Activated CD4-positive, alpha-beta T cell treated with anti-CD3 and anti-CD28 coated beads for 1 hour (primary cell): Measurements from ENCODE around the gene DDX41.
"Not testable (repeated sequence)": the region's sequence is repeated elsewhere in the genome, so short reads cannot be mapped to it uniquely, and the experiment has no call there.

Experiments
- DNase-seq: peaks from one replicate; pipeline ENCODE4 v3.0.0-alpha.2; 2020

Gene DDX41

GRCh38 chr5:177516601-177517568 is at the start of gene DDX41:
Gene DDX41 (minus strand): TSS chr5:177516961. CDS start chr5:177516945, 16 bp downstream.
- peak; percentile 93 for DNase-seq

- DNase-seq = no peak
Observed at GRCh38 chr5:177565046-177565445, 48.3 kb upstream of the DDX41 start.

- DNase-seq = not testable (repeated sequence)
Observed at GRCh38 chr5:177559446-177559941, 42.7 kb upstream of the DDX41 start.

- no peak for DNase-seq
Observed at GRCh38 chr5:177557796-177558195, 41.0 kb upstream of the DDX41 start.

GRCh38 chr5:177557041-177557647 is 40.4 kb upstream of the DDX41 start:
- DNase-seq = no peak

GRCh38 chr5:177555665-177556064 is 38.9 kb upstream of the DDX41 start:
- DNase-seq = no peak

- DNase-seq = no peak
Observed at GRCh38 chr5:177555228-177555627, 38.5 kb upstream of the DDX41 start.

GRCh38 chr5:177554474-177555111 is 37.8 kb upstream of the DDX41 start, which contains the start of gene FAM193B:
Gene FAM193B (minus strand): TSS chr5:177554563. CDS start chr5:177554458, 105 bp downstream.
- DNase-seq = peak; percentile 93

GRCh38 chr5:177553671-177554429 is 37.1 kb upstream of the DDX41 start:
- DNase-seq = peak; percentile 19

GRCh38 chr5:177552839-177553455 is 36.2 kb upstream of the DDX41 start:
- no peak for DNase-seq

- DNase-seq = no peak
Observed at GRCh38 chr5:177550122-177550521, 33.4 kb upstream of the DDX41 start.

GRCh38 chr5:177548495-177548894 is 31.7 kb upstream of the DDX41 start:
- DNase-seq = no peak

GRCh38 chr5:177547736-177548135 is 31.0 kb upstream of the DDX41 start:
- no peak for DNase-seq

GRCh38 chr5:177546258-177546741 is 29.5 kb upstream of the DDX41 start:
- DNase-seq = no peak

- no peak for DNase-seq
Observed at GRCh38 chr5:177545487-177546257, 28.9 kb upstream of the DDX41 start.

- DNase-seq = no peak
Observed at GRCh38 chr5:177542816-177543465, 26.2 kb upstream of the DDX41 start.

GRCh38 chr5:177540438-177540837 is 23.7 kb upstream of the DDX41 start:
- no peak for DNase-seq

- no peak for DNase-seq
Observed at GRCh38 chr5:177539411-177539810, 22.6 kb upstream of the DDX41 start.

GRCh38 chr5:177538876-177539275 is 22.1 kb upstream of the DDX41 start:
- DNase-seq = no peak
